Measurements from ENCODE around the gene TRPC1.

TRPC1 gene

GRCh38 chr3:142794508-142794907 lies 70.7 kb downstream of the TRPC1 start:
- TF ChIP-seq YY1 (IDR thresholded peaks at IDR 0.05; ENCODE audit: low read depth) (no peak), NFIC (IDR thresholded peaks at IDR 0.05) (no peak), FOXM1 (IDR thresholded peaks at IDR 0.05; ENCODE audit: borderline replicate concordance, low read depth) (no peak), ZBTB7A (IDR thresholded peaks at IDR 0.05; ENCODE audit: low read depth) (no peak), TEAD4 (IDR thresholded peaks at IDR 0.05) (no peak), TAF1 (IDR thresholded peaks at IDR 0.05; ENCODE audit: low read depth) (no peak), EGR1 (IDR thresholded peaks at IDR 0.05) (no peak), TCF12 (IDR thresholded peaks at IDR 0.05; ENCODE audit: low read depth) (no peak), CREB1 (IDR thresholded peaks at IDR 0.05; ENCODE audit: low read depth) (no peak), RAD21 (IDR thresholded peaks at IDR 0.05; ENCODE audit: low read depth) (no peak), REST (IDR thresholded peaks at IDR 0.05; ENCODE audit: low read depth) (no peak), USF1 (IDR thresholded peaks at IDR 0.05) (no peak), EP300 (IDR thresholded peaks at IDR 0.05; ENCODE audit: borderline replicate concordance) (no peak), MAX (IDR thresholded peaks at IDR 0.05) (no peak), CEBPB (IDR thresholded peaks at IDR 0.05) (no peak)

- no peak for TF ChIP-seq NFIC (IDR thresholded peaks at IDR 0.05)
- TF ChIP-seq TCF12 (IDR thresholded peaks at IDR 0.05; ENCODE audit: low read depth): no peak
- no peak for TF ChIP-seq CEBPB (IDR thresholded peaks at IDR 0.05)
- no peak for TF ChIP-seq TEAD4 (IDR thresholded peaks at IDR 0.05)
- TF ChIP-seq FOXM1 (IDR thresholded peaks at IDR 0.05; ENCODE audit: borderline replicate concordance, low read depth): no peak
- TF ChIP-seq REST (IDR thresholded peaks at IDR 0.05; ENCODE audit: low read depth): no peak
- TF ChIP-seq CREB1 (IDR thresholded peaks at IDR 0.05; ENCODE audit: low read depth): no peak
- TF ChIP-seq TAF1 (IDR thresholded peaks at IDR 0.05; ENCODE audit: low read depth): no peak
These were observed 71.5 kb downstream of the TRPC1 start for GRCh38 chr3:142795332-142795731.

- TF ChIP-seq TEAD4 (IDR thresholded peaks at IDR 0.05) (no peak), YY1 (IDR thresholded peaks at IDR 0.05; ENCODE audit: low read depth) (no peak), NFIC (IDR thresholded peaks at IDR 0.05) (no peak), TCF12 (IDR thresholded peaks at IDR 0.05; ENCODE audit: low read depth) (no peak), CREB1 (IDR thresholded peaks at IDR 0.05; ENCODE audit: low read depth) (no peak), EGR1 (IDR thresholded peaks at IDR 0.05) (no peak)
These were observed 73.0 kb downstream of the TRPC1 start for GRCh38 chr3:142796823-142797222.

GRCh38 chr3:142801746-142802145 lies 77.9 kb downstream of the TRPC1 start:
- TF ChIP-seq FOXM1 (IDR thresholded peaks at IDR 0.05; ENCODE audit: borderline replicate concordance, low read depth) (no peak), REST (IDR thresholded peaks at IDR 0.05; ENCODE audit: low read depth) (no peak), TAF1 (IDR thresholded peaks at IDR 0.05; ENCODE audit: low read depth) (no peak), MAX (IDR thresholded peaks at IDR 0.05) (no peak), ZBTB7A (IDR thresholded peaks at IDR 0.05; ENCODE audit: low read depth) (no peak), RAD21 (IDR thresholded peaks at IDR 0.05; ENCODE audit: low read depth) (no peak)

- TF ChIP-seq TEAD4 (IDR thresholded peaks at IDR 0.05): no peak
- no peak for TF ChIP-seq EP300 (IDR thresholded peaks at IDR 0.05; ENCODE audit: borderline replicate concordance)
- no peak for TF ChIP-seq FOXM1 (IDR thresholded peaks at IDR 0.05; ENCODE audit: borderline replicate concordance, low read depth)
- no peak for TF ChIP-seq CREB1 (IDR thresholded peaks at IDR 0.05; ENCODE audit: low read depth)
- no peak for TF ChIP-seq USF1 (IDR thresholded peaks at IDR 0.05)
- no peak for TF ChIP-seq TCF12 (IDR thresholded peaks at IDR 0.05; ENCODE audit: low read depth)
- TF ChIP-seq MAX (IDR thresholded peaks at IDR 0.05): no peak
- TF ChIP-seq REST (IDR thresholded peaks at IDR 0.05; ENCODE audit: low read depth): no peak
- TF ChIP-seq TAF1 (IDR thresholded peaks at IDR 0.05; ENCODE audit: low read depth): no peak
- no peak for TF ChIP-seq YY1 (IDR thresholded peaks at IDR 0.05; ENCODE audit: low read depth)
- TF ChIP-seq EGR1 (IDR thresholded peaks at IDR 0.05): no peak
- no peak for TF ChIP-seq RAD21 (IDR thresholded peaks at IDR 0.05; ENCODE audit: low read depth)
- TF ChIP-seq ZBTB7A (IDR thresholded peaks at IDR 0.05; ENCODE audit: low read depth): no peak
- no peak for TF ChIP-seq CEBPB (IDR thresholded peaks at IDR 0.05)
These were observed 79.1 kb downstream of the TRPC1 start for GRCh38 chr3:142802891-142803290.

Measured in Ishikawa (cell line).